ENCODE results near the gene CRELD2.

The CRELD2 gene

GRCh38 chr22:49948958-49949913, 30.8 kb downstream of the CRELD2 start:
- Histone ChIP-seq H3K9me3 (no peaks in the 10 kb centered on the region), H3K27me3 (no peaks in the 10 kb centered on the region), H3K4me3 (ENCODE audit: low read depth, low read length) (no peak overlapping the region), H3K4me1 (peaks cover 11% of the 10 kb centered on the region), H3K36me3 (no peaks in the 10 kb centered on the region)
- no peak for DNase-seq
- no peak for TF ChIP-seq CTCF (IDR thresholded peaks at IDR 0.05; ENCODE audit: low read depth, low read length)

GRCh38 chr22:49949914-49950292, 31.5 kb downstream of the CRELD2 start:
- H3K4me3 ChIP-seq (ENCODE audit: low read depth, low read length): no peak overlapping the region
- peaks cover 11% of the 10 kb centered on the region for H3K4me1 ChIP-seq
- H3K36me3 ChIP-seq: no peaks in the 10 kb centered on the region
- TF ChIP-seq CTCF (IDR thresholded peaks at IDR 0.05; ENCODE audit: low read depth, low read length): no peak
- H3K27me3 ChIP-seq: no peaks in the 10 kb centered on the region
- no peaks in the 10 kb centered on the region for H3K9me3 ChIP-seq
- DNase-seq: no peak

GRCh38 chr22:49950396-49950994, 32.1 kb downstream of the CRELD2 start:
- no peak for DNase-seq
- no peak for TF ChIP-seq CTCF (IDR thresholded peaks at IDR 0.05; ENCODE audit: low read depth, low read length)
- no peak overlapping the region for H3K4me3 ChIP-seq (ENCODE audit: low read depth, low read length)
- no peaks in the 10 kb centered on the region for H3K36me3 ChIP-seq
- H3K27me3 ChIP-seq: no peaks in the 10 kb centered on the region
- peaks cover 11% of the 10 kb centered on the region for H3K4me1 ChIP-seq
- H3K9me3 ChIP-seq: no peaks in the 10 kb centered on the region

- Histone ChIP-seq H3K36me3 (no peaks in the 10 kb centered on the region), H3K4me1 (peaks cover 5% of the 10 kb centered on the region), H3K27me3 (no peaks in the 10 kb centered on the region), H3K9me3 (no peaks in the 10 kb centered on the region), H3K4me3 (ENCODE audit: low read depth, low read length) (no peak overlapping the region)
- DNase-seq: no peak
- no peak for TF ChIP-seq CTCF (IDR thresholded peaks at IDR 0.05; ENCODE audit: low read depth, low read length)
Observed at GRCh38 chr22:49951000-49951677, 32.7 kb downstream of the CRELD2 start.

GRCh38 chr22:49951678-49951985, 33.2 kb downstream of the CRELD2 start:
- no peaks in the 10 kb centered on the region for H3K9me3 ChIP-seq
- H3K36me3 ChIP-seq: no peaks in the 10 kb centered on the region
- no peaks in the 10 kb centered on the region for H3K27me3 ChIP-seq
- no peak for TF ChIP-seq CTCF (IDR thresholded peaks at IDR 0.05; ENCODE audit: low read depth, low read length)
- DNase-seq: no peak
- H3K4me3 ChIP-seq (ENCODE audit: low read depth, low read length): no peak overlapping the region
- H3K4me1 ChIP-seq: peaks cover 5% of the 10 kb centered on the region; the same call in 1 of the 2 replicates
